HG03457 (cell line): ENCODE results near the gene FARSA.
A peak's percentile ranks its signal among the peaks of the same experiment; 100 is the strongest.
"Not testable (repeated sequence)": the region's sequence is repeated elsewhere in the genome, so short reads cannot be mapped to it uniquely, and the experiment has no call there.

Experiments used
- ATAC-seq: cut with Tn5 transposase; IDR thresholded peaks from one replicate; pipeline ENCODE4 v1.9.1; 2021; ENCODE audit warnings: moderate number of reproducible peaks; ENCODE audit not compliant: unreplicated experiment

The FARSA gene

GRCh38 chr19:12954612-12954962 lies 21.1 kb upstream of the FARSA start:
- no peak for ATAC-seq

GRCh38 chr19:12953799-12954611 lies 20.5 kb upstream of the FARSA start:
- no peak for ATAC-seq

- no peak for ATAC-seq
Measured at GRCh38 chr19:12953138-12953798, 19.8 kb upstream of the FARSA start.

GRCh38 chr19:12952488-12953137 lies 19.1 kb upstream of the FARSA start:
- ATAC-seq = no peak

GRCh38 chr19:12952050-12952449 lies 18.5 kb upstream of the FARSA start:
- not testable (repeated sequence) for ATAC-seq

GRCh38 chr19:12949363-12950283 lies 16.1 kb upstream of the FARSA start:
- ATAC-seq = no peak

GRCh38 chr19:12948612-12949362 lies 15.3 kb upstream of the FARSA start:
- ATAC-seq = no peak

GRCh38 chr19:12947702-12948611 lies 14.4 kb upstream of the FARSA start:
- ATAC-seq = no peak

- ATAC-seq = no peak
Measured at GRCh38 chr19:12946731-12947496, 13.4 kb upstream of the FARSA start.

- peak; percentile 23 for ATAC-seq
Measured at GRCh38 chr19:12946092-12946721, 12.7 kb upstream of the FARSA start.

GRCh38 chr19:12945479-12946091 lies 12.1 kb upstream of the FARSA start, which contains the start of gene RAD23A:
Gene RAD23A, plus strand, starts transcription at chr19:12945862. Its CDS starts 87 bp downstream, at chr19:12945949.
- peak; percentile 48 for ATAC-seq

GRCh38 chr19:12944104-12944674 lies 10.7 kb upstream of the FARSA start:
- ATAC-seq = no peak

- ATAC-seq = no peak
Measured at GRCh38 chr19:12943437-12944044, 10.0 kb upstream of the FARSA start.

- ATAC-seq = no peak
Measured at GRCh38 chr19:12940897-12941296, 7.4 kb upstream of the FARSA start.

GRCh38 chr19:12939975-12940423 lies 6.5 kb upstream of the FARSA start:
- ATAC-seq = no peak

- ATAC-seq = peak; percentile 2
Measured at GRCh38 chr19:12938779-12939601, 5.5 kb upstream of the FARSA start.
